Stimulated activated naive CD8-positive, alpha-beta T cell treated with anti-CD3 and anti-CD28 coated beads, Interleukin-15, amount 100 ng/mL, for 72 hours (primary cell): Measurements from ENCODE around the gene MAF.

Experiments
- ATAC-seq: fragments of 150-1000 bp; cut with Tn5 transposase; 2 replicates; pipeline ENCODE4 v1.10.0; 2021; ENCODE audit warnings: mild to moderate bottlenecking, moderate library complexity
- DNase-seq, 2 donors: peaks; one replicate each; pipeline ENCODE4 v3.0.0; 2021 to 2022
- H3K27ac Mint-ChIP-seq, 2 donors: one replicate each; pipeline ENCODE4 v1.8.0; 2022; ENCODE audit warnings: mild to moderate bottlenecking in 2 of 2, mixed read lengths in 2 of 2, moderate library complexity in 2 of 2
- H3K27me3 Mint-ChIP-seq: one replicate; pipeline ENCODE4 v1.8.0; 2022; ENCODE audit warnings: mixed read lengths
- H3K4me1 Mint-ChIP-seq: one replicate; pipeline ENCODE4 v1.8.0; 2022; ENCODE audit warnings: mild to moderate bottlenecking, mixed read lengths
- H3K4me3 Mint-ChIP-seq, 2 donors: one replicate each; pipeline ENCODE4 v1.8.0; 2022; ENCODE audit warnings: mild to moderate bottlenecking in 2 of 2, mixed read lengths in 2 of 2, moderate library complexity in 1 of 2
- H3K9me3 Mint-ChIP-seq, 2 donors: one replicate each; pipeline ENCODE4 v1.8.0; 2022; ENCODE audit warnings: mixed read lengths in 2 of 2

The MAF gene

GRCh38 chr16:79601092-79601930 lies 774 bp upstream of the MAF start:
- H3K9me3 Mint-ChIP-seq = no peaks in the 10 kb centered on the region
- peaks cover 44% of the 10 kb centered on the region for H3K4me1 Mint-ChIP-seq
- DNase-seq (peak in 1 of 2 donors; percentile 7), ATAC-seq (peak; percentile 25)
- peaks cover 84% of the 10 kb centered on the region for H3K27me3 Mint-ChIP-seq
- no peak overlapping the region for H3K27ac Mint-ChIP-seq
- peak overlapping the region; percentile 83 to 87 for H3K4me3 Mint-ChIP-seq

DNA sequence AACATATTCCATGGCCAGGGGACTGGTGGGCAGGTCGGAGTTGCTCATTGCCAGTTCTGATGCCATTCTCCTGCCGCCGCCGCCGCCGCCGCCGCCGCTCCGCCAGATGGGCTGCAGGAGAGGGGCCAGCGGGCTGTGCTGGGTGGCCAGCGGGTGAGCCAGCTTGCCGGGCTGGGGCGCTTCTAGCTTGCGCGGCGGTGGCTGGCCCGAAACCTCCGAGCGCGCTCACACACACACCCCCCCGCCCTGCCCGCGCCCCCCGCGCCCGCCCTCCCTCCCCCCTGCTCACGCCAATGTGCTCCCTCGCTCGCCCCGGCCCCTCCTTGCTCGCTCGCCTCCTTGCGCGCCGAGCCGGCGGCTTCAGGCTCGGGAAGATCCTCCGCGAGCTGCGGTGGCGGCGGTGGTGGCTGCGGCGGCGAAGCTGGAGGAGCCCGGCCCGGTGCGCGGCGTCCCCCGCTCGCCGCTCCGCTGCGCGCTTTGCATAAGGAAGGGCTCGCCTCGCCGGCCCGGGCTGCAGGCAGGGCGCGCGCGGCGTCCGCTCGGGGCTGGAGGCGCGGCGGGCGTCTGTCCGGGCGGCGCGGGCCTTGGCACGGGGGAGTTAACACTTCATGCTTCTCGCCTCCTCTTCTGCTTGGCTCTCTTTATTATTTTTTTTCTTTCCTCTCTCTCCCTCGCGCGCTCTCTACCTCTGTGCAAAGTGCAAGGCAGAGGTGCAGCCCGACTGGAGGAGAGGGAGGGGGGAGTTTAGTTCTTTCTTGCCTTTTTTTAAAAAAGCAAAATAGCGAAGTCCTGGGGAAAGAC lies 500 bp downstream of the MAF start:
- peaks cover 44% of the 10 kb centered on the region for H3K4me1 Mint-ChIP-seq
- H3K27me3 Mint-ChIP-seq = peaks cover 84% of the 10 kb centered on the region
- peak overlapping the region; percentile 83 to 87 for H3K4me3 Mint-ChIP-seq
- peak; percentile 65 for ATAC-seq
- peak in 1 of 2 donors; percentile 27 for DNase-seq
- H3K27ac Mint-ChIP-seq = no peak overlapping the region
- no peaks in the 10 kb centered on the region for H3K9me3 Mint-ChIP-seq

DNA sequence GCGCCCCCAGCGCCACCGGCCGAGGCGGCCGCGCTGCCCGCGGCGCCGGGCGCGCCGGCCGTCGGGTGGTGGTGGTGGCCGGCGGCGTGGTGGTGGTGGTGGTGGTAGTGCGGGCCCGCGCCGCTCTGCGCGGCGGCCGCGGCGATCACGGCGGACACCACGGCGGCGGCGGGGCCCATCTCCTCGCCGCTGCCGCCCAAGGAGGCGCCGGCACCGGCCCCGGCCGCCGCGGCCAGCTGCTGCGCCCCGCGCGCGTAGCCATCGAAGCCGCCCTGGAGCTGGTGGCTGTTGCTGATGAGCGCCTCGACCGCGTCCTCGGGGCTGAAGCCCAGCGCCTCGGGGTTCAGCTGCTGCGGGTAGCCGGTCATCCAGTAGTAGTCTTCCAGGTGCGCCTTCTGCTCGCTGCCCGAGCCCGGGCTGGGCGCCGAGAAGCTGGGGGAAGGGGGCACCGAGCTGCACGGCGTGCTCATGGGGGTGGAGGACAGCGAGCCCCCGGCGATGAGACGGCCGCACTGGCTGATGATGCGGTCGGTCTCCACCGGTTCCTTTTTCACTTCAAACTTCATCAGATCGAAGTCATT lies 1.2 kb downstream of the MAF start:
- Mint-ChIP-seq H3K9me3 (no peaks in the 10 kb centered on the region), H3K4me1 (peaks cover 44% of the 10 kb centered on the region), H3K27me3 (peaks cover 84% of the 10 kb centered on the region), H3K27ac (no peak overlapping the region), H3K4me3 (peak overlapping the region; percentile 80 to 83)
- DNase-seq (peak; percentile 12 to 15), ATAC-seq (peak; percentile 10)

GRCh38 chr16:79598348-79599181 lies 2.0 kb downstream of the MAF start:
- H3K9me3 Mint-ChIP-seq = no peaks in the 10 kb centered on the region
- ATAC-seq = no peak
- peaks cover 80% of the 10 kb centered on the region for H3K27me3 Mint-ChIP-seq
- H3K27ac Mint-ChIP-seq = no peak overlapping the region
- peak in 1 of 2 donors; percentile 16 for DNase-seq
- H3K4me3 Mint-ChIP-seq = peak overlapping the region; percentile 59 to 71
- peaks cover 44% of the 10 kb centered on the region for H3K4me1 Mint-ChIP-seq

- Mint-ChIP-seq H3K9me3 (no peaks in the 10 kb centered on the region), H3K4me3 (peak overlapping the region; percentile 45 to 59), H3K27me3 (peaks cover 83% of the 10 kb centered on the region), H3K4me1 (peaks cover 43% of the 10 kb centered on the region), H3K27ac (peak overlapping the region in 1 of 2 donors; percentile 69)
- DNase-seq (no peak), ATAC-seq (no peak)
Measured at GRCh38 chr16:79598063-79598347, 2.5 kb downstream of the MAF start.

GRCh38 chr16:79597277-79598062 lies 3.1 kb downstream of the MAF start:
- no peak for DNase-seq
- no peak overlapping the region for H3K4me3 Mint-ChIP-seq
- no peak for ATAC-seq
- peaks cover 38% of the 10 kb centered on the region for H3K4me1 Mint-ChIP-seq
- H3K27me3 Mint-ChIP-seq = peaks cover 83% of the 10 kb centered on the region
- H3K9me3 Mint-ChIP-seq = no peaks in the 10 kb centered on the region
- no peak overlapping the region for H3K27ac Mint-ChIP-seq

- H3K4me1 Mint-ChIP-seq = peaks cover 23% of the 10 kb centered on the region
- ATAC-seq (no peak), DNase-seq (no peak)
- H3K27me3 Mint-ChIP-seq = peaks cover 82% of the 10 kb centered on the region
- H3K9me3 Mint-ChIP-seq = no peaks in the 10 kb centered on the region
- H3K4me3 Mint-ChIP-seq = no peak overlapping the region
- no peak overlapping the region for H3K27ac Mint-ChIP-seq
Measured at GRCh38 chr16:79595931-79596450, 4.5 kb downstream of the MAF start.

DNA sequence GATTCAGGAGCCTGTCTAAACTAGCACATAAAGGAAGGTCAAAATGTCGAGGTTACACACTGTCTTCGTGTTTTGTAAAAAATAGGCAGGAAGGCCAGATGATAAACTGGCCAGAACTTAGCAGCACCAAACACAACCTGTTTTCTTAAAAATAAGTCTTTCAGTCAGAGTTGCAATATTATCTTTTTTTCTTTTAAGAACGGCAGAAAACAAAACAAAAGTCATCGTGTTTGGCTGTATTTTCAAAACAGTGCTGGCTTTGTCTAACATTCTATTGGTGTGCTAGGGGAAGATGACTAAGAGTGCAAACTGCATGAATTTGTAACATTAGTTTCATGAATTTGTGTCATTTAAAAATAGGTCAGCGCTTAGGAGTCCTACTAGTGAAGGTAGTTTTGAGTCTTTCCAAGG lies 5.3 kb downstream of the MAF start:
- Mint-ChIP-seq H3K27me3 (peaks cover 82% of the 10 kb centered on the region), H3K27ac (no peak overlapping the region), H3K9me3 (no peaks in the 10 kb centered on the region), H3K4me3 (no peak overlapping the region), H3K4me1 (peaks cover 16% of the 10 kb centered on the region)
- DNase-seq (no peak), ATAC-seq (no peak)

DNA sequence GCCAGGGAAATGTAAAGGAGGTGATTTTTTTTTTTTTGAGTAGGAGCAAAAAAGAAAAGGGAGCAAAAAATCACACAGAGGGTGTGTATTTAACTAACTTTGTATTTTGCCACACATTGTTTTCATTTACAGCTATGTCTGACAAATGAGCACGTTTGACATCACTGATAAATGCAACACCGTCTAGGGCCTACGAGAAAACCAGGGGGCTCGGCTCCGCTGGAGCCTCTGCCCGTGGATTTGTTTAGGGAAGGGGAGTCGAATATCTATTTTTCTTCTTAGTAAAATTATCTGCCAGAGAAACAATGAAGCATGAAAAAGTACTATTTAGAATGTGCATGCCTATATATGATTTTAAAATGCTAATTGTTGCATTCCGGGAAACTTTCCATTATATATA lies 6.8 kb downstream of the MAF start:
- Mint-ChIP-seq H3K27me3 (peaks cover 78% of the 10 kb centered on the region), H3K27ac (no peak overlapping the region), H3K4me3 (no peak overlapping the region), H3K9me3 (no peaks in the 10 kb centered on the region), H3K4me1 (peaks cover 9% of the 10 kb centered on the region)
- ATAC-seq (no peak), DNase-seq (no peak)

- H3K9me3 Mint-ChIP-seq = no peaks in the 10 kb centered on the region
- H3K4me3 Mint-ChIP-seq = no peak overlapping the region
- no peak for ATAC-seq
- DNase-seq = no peak
- H3K27ac Mint-ChIP-seq = no peak overlapping the region
- peaks cover 78% of the 10 kb centered on the region for H3K27me3 Mint-ChIP-seq
- H3K4me1 Mint-ChIP-seq = peaks cover 2% of the 10 kb centered on the region
Measured at GRCh38 chr16:79593074-79593531, 7.4 kb downstream of the MAF start.

DNA sequence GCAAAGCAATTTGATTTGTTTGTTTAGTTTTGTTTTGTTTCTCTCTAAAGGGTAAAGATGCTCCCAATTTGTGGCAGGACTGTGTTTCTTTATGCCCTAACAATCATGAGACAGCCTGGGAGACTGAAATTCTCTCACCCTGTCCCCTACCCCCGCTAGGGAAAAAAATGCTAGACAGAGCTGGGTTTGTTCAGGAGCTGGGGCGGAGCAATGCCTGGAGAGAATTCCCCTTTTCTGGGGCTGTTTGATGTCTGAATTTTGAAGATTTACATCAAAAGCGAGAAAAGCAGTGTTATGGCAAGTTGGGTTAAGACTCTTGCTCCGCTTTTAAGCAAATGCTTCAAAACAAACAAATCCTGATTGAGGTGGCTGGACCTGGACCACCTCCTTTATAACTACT lies 8.4 kb downstream of the MAF start:
- Mint-ChIP-seq H3K4me3 (no peak overlapping the region), H3K27ac (no peak overlapping the region), H3K27me3 (peaks cover 82% of the 10 kb centered on the region), H3K4me1 (no peaks in the 10 kb centered on the region), H3K9me3 (no peaks in the 10 kb centered on the region)
- ATAC-seq (no peak), DNase-seq (no peak)

DNA sequence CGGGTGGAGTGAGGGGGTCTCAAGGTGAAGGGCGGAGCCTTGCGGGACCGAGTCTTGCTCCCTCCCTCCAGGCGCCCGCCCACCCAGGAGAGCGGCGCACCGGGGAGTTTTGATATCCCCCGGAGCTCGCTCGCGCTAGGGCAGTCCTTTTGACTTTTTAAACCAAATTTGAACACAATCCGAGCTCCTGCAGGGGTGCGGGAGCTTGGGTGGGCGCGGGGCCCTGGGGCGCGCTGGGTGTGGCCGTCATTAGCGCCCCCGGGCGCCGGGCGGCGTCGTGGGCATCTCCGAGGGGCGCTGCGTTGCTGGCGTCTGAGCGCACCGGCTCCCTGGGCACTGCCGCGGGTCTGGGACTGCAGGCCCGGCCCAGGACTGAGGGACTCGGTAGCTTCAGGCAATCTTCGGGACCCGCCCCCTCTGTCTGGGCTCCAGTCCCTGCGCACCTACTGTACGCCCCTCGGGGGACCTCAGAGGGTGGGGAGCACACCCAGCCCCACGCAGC lies 10.9 kb downstream of the MAF start:
- H3K4me1 Mint-ChIP-seq = no peaks in the 10 kb centered on the region
- DNase-seq = no peak
- H3K27me3 Mint-ChIP-seq = peaks cover 71% of the 10 kb centered on the region
- no peak overlapping the region for H3K27ac Mint-ChIP-seq
- ATAC-seq = peak; percentile 20
- H3K9me3 Mint-ChIP-seq = no peaks in the 10 kb centered on the region
- no peak overlapping the region for H3K4me3 Mint-ChIP-seq

DNA sequence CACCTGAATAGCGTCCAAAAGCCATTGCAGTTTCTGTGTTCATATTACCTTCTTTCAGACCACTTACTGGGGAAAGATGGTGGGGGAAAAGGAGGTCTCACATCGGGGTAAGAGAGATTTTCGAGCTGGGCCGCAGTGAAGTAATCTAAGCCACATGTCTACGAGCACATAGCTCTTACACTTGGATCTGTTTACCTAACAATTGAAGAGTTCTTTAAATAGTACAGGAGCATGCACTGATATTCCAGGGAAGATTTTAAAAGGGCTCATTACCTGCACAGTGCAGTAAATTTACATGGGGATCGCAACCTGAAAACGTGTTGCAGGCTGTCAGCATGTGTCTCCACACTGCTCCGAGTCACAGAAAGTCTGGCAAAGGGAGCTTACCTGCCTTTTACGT lies 12.6 kb downstream of the MAF start:
- H3K4me3 Mint-ChIP-seq = no peak overlapping the region
- ATAC-seq (no peak), DNase-seq (no peak)
- no peaks in the 10 kb centered on the region for H3K4me1 Mint-ChIP-seq
- no peak overlapping the region for H3K27ac Mint-ChIP-seq
- H3K27me3 Mint-ChIP-seq = peaks cover 66% of the 10 kb centered on the region
- H3K9me3 Mint-ChIP-seq = no peaks in the 10 kb centered on the region

GRCh38 chr16:79587296-79587695 lies 13.2 kb downstream of the MAF start:
- no peaks in the 10 kb centered on the region for H3K9me3 Mint-ChIP-seq
- H3K4me1 Mint-ChIP-seq = no peaks in the 10 kb centered on the region
- H3K27ac Mint-ChIP-seq = no peak overlapping the region
- no peak for DNase-seq
- ATAC-seq = no peak
- no peak overlapping the region for H3K4me3 Mint-ChIP-seq
- H3K27me3 Mint-ChIP-seq = peaks cover 60% of the 10 kb centered on the region
